GM18907 (cell line): ENCODE measurements around the gene HOXD11.

Experiments used
- ATAC-seq: cut with Tn5 transposase; IDR thresholded peaks from one replicate; pipeline ENCODE4 v1.9.1; 2021; ENCODE audit warnings: mild to moderate bottlenecking, moderate library complexity; ENCODE audit not compliant: unreplicated experiment

HOXD11 gene

GRCh38 chr2:176106581-176107539 lies at the start of gene HOXD11:
Gene HOXD11, plus strand, starts transcription at chr2:176107280. Its CDS starts 76 bp downstream, at chr2:176107356.
- ATAC-seq = no peak

- no peak for ATAC-seq
Observed at GRCh38 chr2:176063958-176064357, 43.1 kb upstream of the HOXD11 start.

- ATAC-seq = no peak
Observed at GRCh38 chr2:176066645-176067588, 40.2 kb upstream of the HOXD11 start.

GRCh38 chr2:176067589-176068418 lies 39.3 kb upstream of the HOXD11 start:
- ATAC-seq = no peak

- ATAC-seq = no peak
Observed at GRCh38 chr2:176068419-176068832, 38.7 kb upstream of the HOXD11 start.

GRCh38 chr2:176071330-176072291 lies 35.5 kb upstream of the HOXD11 start:
- no peak for ATAC-seq

- no peak for ATAC-seq
Observed at GRCh38 chr2:176072292-176072669, 34.8 kb upstream of the HOXD11 start.

GRCh38 chr2:176072951-176073904 lies 33.9 kb upstream of the HOXD11 start:
- ATAC-seq = no peak

GRCh38 chr2:176074919-176075425 lies 32.1 kb upstream of the HOXD11 start:
- ATAC-seq = no peak

GRCh38 chr2:176075481-176075880 lies 31.6 kb upstream of the HOXD11 start:
- no peak for ATAC-seq

GRCh38 chr2:176076063-176076462 lies 31.0 kb upstream of the HOXD11 start:
- ATAC-seq = no peak

- no peak for ATAC-seq
Observed at GRCh38 chr2:176076796-176077195, 30.3 kb upstream of the HOXD11 start.

GRCh38 chr2:176078541-176079284 lies 28.4 kb upstream of the HOXD11 start:
- no peak for ATAC-seq

GRCh38 chr2:176079285-176079830 lies 27.7 kb upstream of the HOXD11 start:
- ATAC-seq = no peak

- no peak for ATAC-seq
Observed at GRCh38 chr2:176079831-176080539, 27.1 kb upstream of the HOXD11 start.

- ATAC-seq = no peak
Observed at GRCh38 chr2:176080540-176081375, 26.3 kb upstream of the HOXD11 start.
